ENCODE measurements around the gene SENP8.

SENP8 gene

GRCh38 chr15:72124218-72124617 lies 6.0 kb downstream of the SENP8 start:
- no peaks in the 10 kb centered on the region for H3K27me3 ChIP-seq
- no peaks in the 10 kb centered on the region for H3K4me1 ChIP-seq
- no peak for TF ChIP-seq CTCF (IDR thresholded peaks at IDR 0.05; ENCODE audit: low read depth, low read length)
- DNase-seq, result no peak
- no peaks in the 10 kb centered on the region for H3K9me3 ChIP-seq
- H3K4me3 ChIP-seq (ENCODE audit: low read depth, low read length), result no peak overlapping the region
- no peaks in the 10 kb centered on the region for H3K36me3 ChIP-seq

- Histone ChIP-seq H3K4me1 (no peaks in the 10 kb centered on the region), H3K4me3 (ENCODE audit: low read depth, low read length) (no peak overlapping the region), H3K27me3 (no peaks in the 10 kb centered on the region), H3K36me3 (no peaks in the 10 kb centered on the region), H3K9me3 (no peaks in the 10 kb centered on the region)
- TF ChIP-seq CTCF (IDR thresholded peaks at IDR 0.05; ENCODE audit: low read depth, low read length), result no peak
- no peak for DNase-seq
Measured at GRCh38 chr15:72127724-72128322, 9.6 kb downstream of the SENP8 start.

GRCh38 chr15:72128359-72128758 lies 10.2 kb downstream of the SENP8 start:
- Histone ChIP-seq H3K4me3 (ENCODE audit: low read depth, low read length) (no peak overlapping the region), H3K27me3 (no peaks in the 10 kb centered on the region), H3K4me1 (no peaks in the 10 kb centered on the region), H3K9me3 (no peaks in the 10 kb centered on the region), H3K36me3 (no peaks in the 10 kb centered on the region)
- TF ChIP-seq CTCF (IDR thresholded peaks at IDR 0.05; ENCODE audit: low read depth, low read length), result no peak
- DNase-seq, result no peak

- H3K4me1 ChIP-seq, result no peaks in the 10 kb centered on the region
- no peak for DNase-seq
- no peak for TF ChIP-seq CTCF (IDR thresholded peaks at IDR 0.05; ENCODE audit: low read depth, low read length)
- no peaks in the 10 kb centered on the region for H3K9me3 ChIP-seq
- H3K27me3 ChIP-seq, result no peaks in the 10 kb centered on the region
- H3K4me3 ChIP-seq (ENCODE audit: low read depth, low read length), result no peak overlapping the region
- H3K36me3 ChIP-seq, result no peaks in the 10 kb centered on the region
Measured at GRCh38 chr15:72130272-72130671, 12.1 kb downstream of the SENP8 start.

GRCh38 chr15:72131922-72132321 lies 13.7 kb downstream of the SENP8 start:
- no peaks in the 10 kb centered on the region for H3K36me3 ChIP-seq
- DNase-seq, result no peak
- H3K4me3 ChIP-seq (ENCODE audit: low read depth, low read length), result no peak overlapping the region
- no peaks in the 10 kb centered on the region for H3K9me3 ChIP-seq
- H3K4me1 ChIP-seq, result no peaks in the 10 kb centered on the region
- TF ChIP-seq CTCF (IDR thresholded peaks at IDR 0.05; ENCODE audit: low read depth, low read length), result no peak
- H3K27me3 ChIP-seq, result no peaks in the 10 kb centered on the region

- DNase-seq, result no peak
- Histone ChIP-seq H3K9me3 (no peaks in the 10 kb centered on the region), H3K4me1 (peaks cover 4% of the 10 kb centered on the region; the same call in 1 of the 2 replicates), H3K27me3 (no peaks in the 10 kb centered on the region), H3K4me3 (ENCODE audit: low read depth, low read length) (no peak overlapping the region), H3K36me3 (no peaks in the 10 kb centered on the region)
- no peak for TF ChIP-seq CTCF (IDR thresholded peaks at IDR 0.05; ENCODE audit: low read depth, low read length)
Measured at GRCh38 chr15:72133211-72133610, 15.0 kb downstream of the SENP8 start.
